PFSK-1 (cell line): ENCODE results near the gene SLC24A4.

Experiments
- FOXP2 ChIP-seq: optimal IDR thresholded peaks from 2 replicates; pipeline ENCODE3; 2011; ENCODE audit warnings: borderline replicate concordance, control low read depth, inconsistent platforms; ENCODE audit not compliant: insufficient read depth; ENCODE audit errors: extremely low read length, extremely low read depth
- POLR2AphosphoS5 ChIP-seq: IDR thresholded peaks from 2 replicates; pipeline ENCODE4 v1.6.1; 2012; ENCODE audit warnings: low read depth, mild to moderate bottlenecking, control low read depth, low read length, moderate library complexity
- REST ChIP-seq, 2 experiments: IDR thresholded peaks; 2 replicates each; pipeline versions ENCODE4 v1.6.1 to v1.8.0; 2011 to 2012; ENCODE audit warnings: low read depth in 2 of 2, low read length in 2 of 2, control low read depth in 1 of 2, inconsistent platforms in 1 of 2, mild to moderate bottlenecking in 1 of 2, moderate library complexity in 1 of 2; ENCODE audit not compliant: insufficient read depth in 1 of 2
- TAF1 ChIP-seq: IDR thresholded peaks from 2 replicates; pipeline ENCODE4 v1.6.1; 2012; ENCODE audit warnings: low read length, control low read depth, borderline replicate concordance; ENCODE audit not compliant: insufficient read depth

GRCh38 chr14:92513966-92514843, 191.2 kb downstream of the SLC24A4 start:
- TF ChIP-seq TAF1 (no peak), REST (IDR thresholded peaks at IDR 0.05; ENCODE audit: insufficient read depth in 1 of 2, low read depth in 2 of 2, low read length in 2 of 2) (no peak), POLR2AphosphoS5 (no peak), FOXP2 (no peak)
